NCI-H2171 (cell line): Measurements from ENCODE around the gene PRRT3.
"Not testable (repeated sequence)": the region's sequence is repeated elsewhere in the genome, so short reads cannot be mapped to it uniquely, and the experiment has no call there.

Experiments used
- DNase-seq: peaks from one replicate; lab custom pipeline; 2025; lab: John Stamatoyannopoulos, UW

The PRRT3 gene

GRCh38 chr3:9918261-9919038 is 33.8 kb downstream of the PRRT3 start:
- no peak for DNase-seq

GRCh38 chr3:9917820-9918219 is 34.4 kb downstream of the PRRT3 start:
- no peak for DNase-seq

- DNase-seq = no peak
Measured at GRCh38 chr3:9916734-9917680, 35.2 kb downstream of the PRRT3 start, which contains the start of gene IL17RC. TSS of gene IL17RC (plus strand) at chr3:9917098. CDS start at chr3:9917316, 218 bp downstream.

GRCh38 chr3:9916346-9916733 is 35.9 kb downstream of the PRRT3 start:
- no peak for DNase-seq

GRCh38 chr3:9915254-9916141 is 36.7 kb downstream of the PRRT3 start:
- DNase-seq = no peak

GRCh38 chr3:9914559-9915253 is 37.5 kb downstream of the PRRT3 start:
- DNase-seq = no peak

GRCh38 chr3:9914011-9914410 is 38.2 kb downstream of the PRRT3 start:
- no peak for DNase-seq

- no peak for DNase-seq
Measured at GRCh38 chr3:9913601-9914000, 38.6 kb downstream of the PRRT3 start.

GRCh38 chr3:9912294-9912935 is 39.8 kb downstream of the PRRT3 start:
- no peak for DNase-seq

GRCh38 chr3:9911863-9912262 is 40.3 kb downstream of the PRRT3 start:
- no peak for DNase-seq

GRCh38 chr3:9909221-9910013 is 42.8 kb downstream of the PRRT3 start:
- no peak for DNase-seq

- no peak for DNase-seq
Measured at GRCh38 chr3:9908286-9908685, 43.9 kb downstream of the PRRT3 start.

GRCh38 chr3:9906480-9906879 is 45.7 kb downstream of the PRRT3 start:
- no peak for DNase-seq

- no peak for DNase-seq
Measured at GRCh38 chr3:9903904-9904303, 48.3 kb downstream of the PRRT3 start.

- no peak for DNase-seq
Measured at GRCh38 chr3:9903238-9903624, 49.0 kb downstream of the PRRT3 start.

- no peak for DNase-seq
Measured at GRCh38 chr3:9902372-9903237, 49.6 kb downstream of the PRRT3 start, which contains the start of gene IL17RE. TSS of gene IL17RE (plus strand) at chr3:9902848. CDS start at chr3:9902933, 85 bp downstream.

- DNase-seq = no peak
Measured at GRCh38 chr3:9901967-9902366, 50.2 kb downstream of the PRRT3 start.

- not testable (repeated sequence) for DNase-seq
Measured at GRCh38 chr3:9900965-9901415, 51.2 kb downstream of the PRRT3 start.

GRCh38 chr3:9899289-9899791 is 52.9 kb downstream of the PRRT3 start:
- no peak for DNase-seq
